GM21360 (cell line): Measurements from ENCODE around the gene GYS2.
"Not testable (repeated sequence)": the region's sequence is repeated elsewhere in the genome, so short reads cannot be mapped to it uniquely, and the experiment has no call there.

Experiments
- ATAC-seq: cut with Tn5 transposase; IDR thresholded peaks from one replicate; pipeline ENCODE4 v1.9.1; 2021; ENCODE audit warnings: mild to moderate bottlenecking, moderate library complexity; ENCODE audit not compliant: unreplicated experiment

The GYS2 gene

DNA sequence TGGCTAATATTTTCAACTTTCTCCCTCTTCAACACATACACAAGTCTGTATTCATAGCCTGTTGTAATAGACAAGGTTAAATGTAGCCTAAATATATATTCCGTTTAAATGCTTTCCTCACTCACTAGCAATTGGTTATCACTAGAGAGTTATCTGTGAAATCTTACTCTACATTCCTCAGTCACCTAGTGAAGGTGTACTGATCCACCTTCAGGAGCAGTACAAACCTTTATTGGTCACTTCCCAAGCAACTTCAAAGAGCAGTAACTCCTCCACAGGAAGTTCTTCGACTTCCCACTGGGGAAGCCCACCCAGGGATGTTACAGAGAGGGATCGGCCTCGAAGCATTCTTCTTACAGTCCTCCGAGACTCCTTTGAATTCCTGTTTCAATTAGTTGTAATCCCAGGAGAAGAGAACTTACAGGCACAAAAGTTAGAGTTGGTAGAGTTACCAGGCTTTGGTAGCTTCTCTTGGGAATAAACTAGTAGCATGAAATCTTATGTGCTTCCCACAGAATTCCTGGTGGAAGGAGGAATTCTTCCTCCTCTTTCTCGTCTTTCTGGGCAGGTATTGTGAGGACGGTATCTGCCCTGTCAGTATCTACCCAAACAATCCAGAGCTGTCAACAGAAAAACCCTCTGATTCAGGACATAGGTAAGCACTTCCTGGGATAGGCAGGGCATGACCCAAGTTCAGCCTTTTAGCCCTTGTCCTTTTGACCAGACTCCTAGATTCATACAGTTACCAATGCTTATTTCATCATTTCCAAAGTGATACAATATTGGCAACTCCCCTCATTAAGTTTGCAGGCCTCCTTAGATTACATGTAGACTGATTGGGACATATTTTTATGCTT is at the start of gene GYS2:
Gene GYS2, minus strand, starts transcription at position 603 of the 857 bp plus-strand sequence. Its CDS starts 255 bp downstream, at position 348.
- no peak for ATAC-seq

DNA sequence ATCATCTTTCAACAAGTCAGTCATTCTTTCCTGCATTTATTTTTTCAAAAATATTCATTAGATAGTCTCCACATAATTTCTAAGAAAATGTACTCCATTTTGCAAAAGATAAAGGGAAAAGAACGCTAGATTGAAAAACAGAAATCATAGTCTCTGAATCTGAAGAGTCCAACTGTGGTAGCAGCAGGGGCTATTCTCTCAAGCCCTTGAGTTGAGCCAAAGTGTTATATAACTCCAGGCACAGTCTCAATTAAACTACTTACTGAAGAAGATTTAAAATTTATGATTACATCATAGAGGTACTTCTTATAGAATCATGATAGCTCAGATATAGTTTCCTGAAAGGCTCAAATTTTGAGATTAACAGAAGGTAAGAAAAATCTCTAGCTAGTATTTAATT is 47.2 kb upstream of the GYS2 start:
- no peak for ATAC-seq

DNA sequence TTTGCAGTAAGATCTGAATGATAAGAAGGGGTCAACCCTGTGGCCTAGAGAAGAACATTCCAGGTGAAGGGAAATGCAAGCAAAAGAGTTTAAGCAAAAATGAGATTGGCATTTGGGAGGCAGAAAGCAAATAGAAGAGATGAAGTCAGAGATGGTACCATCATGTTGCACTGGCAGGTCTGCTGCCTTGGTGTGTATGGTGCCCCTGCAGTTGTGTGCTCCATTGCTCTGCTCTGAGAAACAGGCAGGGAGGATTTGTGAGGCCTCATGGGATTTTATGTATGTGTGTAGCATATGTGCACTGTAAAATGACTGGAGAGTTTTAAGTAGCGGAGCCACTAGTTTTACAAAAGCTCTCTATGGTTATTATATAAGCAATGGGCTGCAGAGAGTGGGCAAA is 46.4 kb upstream of the GYS2 start:
- ATAC-seq, result no peak

DNA sequence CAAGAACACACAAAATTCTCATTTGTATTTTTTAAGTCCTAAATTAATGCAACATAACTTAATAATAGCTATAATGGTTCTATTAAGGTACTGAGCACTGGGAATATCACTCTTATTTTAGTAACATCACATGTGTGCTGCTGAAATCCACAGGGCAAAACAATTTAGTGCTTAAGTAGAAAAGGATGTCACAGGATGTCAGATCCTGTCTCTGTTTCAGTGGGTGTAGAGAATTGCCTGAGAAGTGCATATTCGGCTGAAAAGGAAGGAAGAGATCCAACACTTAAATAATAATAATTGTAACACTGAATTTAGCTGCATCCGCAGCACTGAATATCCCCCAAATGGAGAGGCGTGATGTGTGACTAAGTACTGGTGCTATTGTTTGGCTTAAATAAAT is 44.4 kb upstream of the GYS2 start:
- no peak for ATAC-seq

- ATAC-seq, result no peak
These were observed 43.7 kb upstream of the GYS2 start for GRCh38 chr12:21648378-21648777.

DNA sequence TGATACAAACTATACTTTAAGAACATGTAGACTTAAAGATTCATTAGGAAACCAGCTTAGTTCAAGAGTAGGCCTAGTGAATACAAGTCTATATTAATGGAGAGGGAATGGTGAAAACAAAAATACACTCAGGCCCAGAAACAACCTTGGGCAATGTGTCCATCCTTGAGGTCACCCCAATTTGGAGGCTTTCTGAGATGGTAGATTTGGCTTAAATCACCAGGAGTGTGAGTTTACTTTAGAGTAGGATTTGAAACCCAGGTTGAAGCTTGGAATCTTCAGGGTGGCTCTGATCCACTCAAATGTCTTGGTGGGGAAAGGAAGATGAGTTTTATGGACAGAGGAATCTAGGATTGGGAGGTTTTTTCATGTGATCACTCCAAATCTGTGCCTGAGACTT is 42.5 kb upstream of the GYS2 start:
- no peak for ATAC-seq

DNA sequence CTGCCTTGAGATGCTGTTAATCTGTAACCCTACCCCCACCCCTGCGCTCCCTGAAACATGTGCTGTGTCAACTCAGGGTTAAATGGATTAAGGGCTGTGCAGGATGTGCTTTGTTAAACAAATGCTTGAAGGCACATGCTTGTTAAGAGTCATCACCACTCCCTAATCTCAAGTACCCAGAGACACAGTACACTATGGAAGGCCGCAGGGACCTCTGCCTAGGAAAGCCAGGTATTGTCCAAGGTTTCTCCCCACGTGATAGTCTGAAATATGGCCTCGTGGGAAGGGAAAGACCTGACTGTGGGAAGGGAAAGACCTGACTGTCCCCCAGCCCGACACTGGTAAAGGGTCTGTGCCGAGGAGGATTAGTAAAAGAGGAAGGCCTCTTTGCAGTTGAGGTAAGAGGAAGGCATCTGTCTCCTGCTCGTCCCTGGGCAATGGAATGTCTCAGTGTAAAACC is 40.4 kb upstream of the GYS2 start:
- not testable (repeated sequence) for ATAC-seq

DNA sequence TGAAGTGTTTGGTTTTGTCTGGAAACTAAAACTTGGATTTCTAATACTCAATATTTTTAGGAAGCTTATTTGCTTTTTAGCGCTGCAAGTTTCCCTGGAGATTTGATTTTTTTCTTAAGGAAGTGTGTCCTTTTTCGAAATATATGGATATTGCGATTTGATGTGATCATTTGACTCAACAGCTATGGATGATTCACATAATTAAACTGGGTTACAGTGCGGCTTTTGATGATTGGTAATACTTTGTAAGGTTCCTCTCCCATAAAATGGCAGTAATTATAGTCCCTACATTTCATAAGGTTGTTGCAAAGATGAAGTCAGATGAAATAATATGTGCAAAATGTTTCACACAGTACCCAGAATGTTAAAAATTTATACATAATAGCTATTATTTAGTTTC is 39.9 kb upstream of the GYS2 start:
- ATAC-seq, result no peak

DNA sequence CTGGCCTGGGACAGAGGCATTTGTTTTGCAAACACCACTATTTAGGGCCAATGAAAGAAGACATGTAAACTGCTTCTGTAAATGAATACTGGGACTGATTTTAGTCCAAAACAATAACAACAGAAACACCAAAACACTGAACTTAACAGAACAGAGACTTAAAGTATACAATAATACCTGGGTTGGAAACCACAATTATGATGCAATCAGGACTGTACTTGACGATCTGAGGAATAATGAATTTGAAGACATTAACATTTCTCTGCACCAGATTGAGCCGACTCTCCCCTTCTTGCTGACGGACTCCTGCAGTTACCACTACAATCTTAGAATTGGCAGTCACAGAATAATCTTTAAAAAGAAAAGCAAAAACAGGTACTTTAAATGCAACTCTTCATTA is 39.1 kb upstream of the GYS2 start:
- ATAC-seq, result no peak

- peak; percentile 58 for ATAC-seq
These were observed 38.2 kb upstream of the GYS2 start for GRCh38 chr12:21642707-21643389.

GRCh38 chr12:21638054-21638891 is 33.6 kb upstream of the GYS2 start:
- ATAC-seq, result no peak

DNA sequence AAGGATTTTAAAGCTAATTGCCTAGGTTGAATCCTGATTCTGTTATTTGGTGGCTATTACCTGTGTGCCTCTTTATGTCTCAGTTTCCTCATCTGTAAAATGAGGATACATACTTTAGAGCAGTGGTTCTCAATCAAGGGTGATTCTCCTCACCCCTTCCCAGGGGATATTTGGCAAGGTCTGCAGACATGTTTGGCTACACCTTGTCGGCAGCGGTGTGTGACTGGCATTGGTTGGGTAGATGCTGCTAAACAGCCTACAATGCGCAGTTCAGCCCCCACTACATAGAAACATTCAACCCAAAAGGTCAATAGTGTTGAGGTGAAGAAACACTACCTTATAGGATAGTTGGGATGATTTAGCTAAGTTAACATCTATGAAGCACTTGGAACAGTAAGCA is 29.6 kb upstream of the GYS2 start:
- no peak for ATAC-seq

GRCh38 chr12:21631367-21631766 is 26.7 kb upstream of the GYS2 start:
- no peak for ATAC-seq

GRCh38 chr12:21627924-21628323 is 23.3 kb upstream of the GYS2 start:
- no peak for ATAC-seq

GRCh38 chr12:21618566-21618965 is 13.9 kb upstream of the GYS2 start:
- ATAC-seq, result no peak

DNA sequence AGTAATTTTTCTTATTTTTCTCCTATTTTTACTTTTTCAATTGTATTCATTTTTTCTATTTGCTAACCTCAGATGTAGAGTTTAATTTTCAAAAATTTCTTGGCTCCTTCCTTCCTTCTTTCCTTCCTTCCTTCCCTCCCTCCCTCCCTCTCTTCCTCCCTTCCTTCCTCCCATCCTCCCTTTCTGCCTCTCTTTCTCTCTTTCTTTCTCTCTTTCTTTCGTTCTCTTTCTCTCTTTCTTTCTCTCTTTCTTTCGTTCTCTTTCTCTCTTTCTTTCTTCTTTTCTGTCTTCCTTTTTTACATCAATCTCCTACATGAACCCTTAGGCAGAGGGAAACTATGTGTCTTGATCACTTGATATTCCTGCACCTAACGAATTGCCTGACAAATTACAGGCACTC is 12.4 kb upstream of the GYS2 start:
- ATAC-seq, result no peak

DNA sequence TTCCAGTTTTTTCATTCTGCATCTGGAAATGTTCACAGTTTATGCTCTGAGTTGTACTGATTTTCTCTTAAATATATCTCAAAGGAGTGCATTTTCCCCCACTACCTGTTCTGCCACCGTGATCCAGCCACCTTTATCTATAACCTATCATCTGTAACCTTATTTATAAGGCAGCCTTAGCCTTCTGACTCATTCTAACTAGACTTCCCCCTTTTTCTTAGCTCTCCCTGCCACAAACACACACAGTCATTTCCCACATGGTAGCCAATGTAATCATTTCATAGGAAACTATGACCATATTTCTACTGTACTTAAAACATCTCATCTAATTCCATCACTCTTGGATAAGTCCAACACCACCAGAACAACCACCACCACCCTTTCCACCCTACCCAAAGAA is 10.8 kb upstream of the GYS2 start:
- ATAC-seq, result no peak

GRCh38 chr12:21614506-21614905 is 9.9 kb upstream of the GYS2 start:
- no peak for ATAC-seq

GRCh38 chr12:21613931-21614330 is 9.3 kb upstream of the GYS2 start:
- ATAC-seq, result no peak

GRCh38 chr12:21608196-21608595 is 3.5 kb upstream of the GYS2 start:
- ATAC-seq, result no peak

DNA sequence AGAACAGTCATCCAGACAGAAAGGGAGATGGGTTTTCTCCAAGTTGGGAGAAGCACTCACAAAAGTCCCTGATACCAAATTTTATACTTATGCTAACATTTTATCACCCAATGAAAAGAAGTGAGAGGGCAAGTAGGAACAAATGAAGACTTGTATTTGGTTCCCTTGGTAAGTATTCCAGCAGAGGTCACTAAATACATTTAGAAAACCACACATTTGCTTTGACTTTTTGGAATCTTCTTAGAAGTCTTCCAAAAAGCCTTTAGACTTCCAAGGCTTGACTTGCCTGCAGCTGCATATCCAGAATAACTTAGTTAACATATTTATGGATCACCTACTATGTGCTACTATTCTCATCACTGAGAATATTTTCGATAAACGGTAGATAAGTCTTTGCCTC is 3.1 kb upstream of the GYS2 start:
- no peak for ATAC-seq
